GM11168 (cell line): ENCODE results near the gene TMEM121B.

Source experiments
- in situ Hi-C: fragments of 300-500 bp; cut with MboI; formaldehyde crosslinking; loops from one replicate; pipeline ENCODE4 v1.12.0; 2022; ENCODE audit warnings: low sequenced_read_pairs; ENCODE audit not compliant: unreplicated experiment

Gene TMEM121B

GRCh38 chr22:17097062-17097461, 24.1 kb downstream of the TMEM121B start:
- in situ Hi-C loops = no loop called here

GRCh38 chr22:17096071-17096470, 25.1 kb downstream of the TMEM121B start:
- in situ Hi-C loops = no loop called here

- in situ Hi-C loops = no loop called here
Measured at GRCh38 chr22:17095538-17095937, 25.6 kb downstream of the TMEM121B start.

- in situ Hi-C loops = no loop called here
Measured at GRCh38 chr22:17093081-17093480, 28.1 kb downstream of the TMEM121B start.

GRCh38 chr22:17091851-17092250, 29.3 kb downstream of the TMEM121B start:
- in situ Hi-C loops = no loop called here

- in situ Hi-C loops = no loop called here
Measured at GRCh38 chr22:17090550-17090949, 30.6 kb downstream of the TMEM121B start.

GRCh38 chr22:17087498-17088131, 33.5 kb downstream of the TMEM121B start:
- in situ Hi-C loops = no loop called here

- in situ Hi-C loops = no loop called here
Measured at GRCh38 chr22:17086788-17087497, 34.2 kb downstream of the TMEM121B start.

- in situ Hi-C loops = no loop called here
Measured at GRCh38 chr22:17086296-17086695, 34.9 kb downstream of the TMEM121B start.

GRCh38 chr22:17085277-17086181, 35.6 kb downstream of the TMEM121B start:
- in situ Hi-C loops = no loop called here

GRCh38 chr22:17084554-17085276, 36.4 kb downstream of the TMEM121B start, which contains the start of gene IL17RA:
Gene IL17RA, plus strand, starts transcription at chr22:17085000. Its CDS starts 92 bp downstream, at chr22:17085092.
- in situ Hi-C loops = no loop called here

GRCh38 chr22:17083811-17084441, 37.2 kb downstream of the TMEM121B start:
- in situ Hi-C loops = no loop called here

GRCh38 chr22:17083255-17083654, 37.9 kb downstream of the TMEM121B start:
- in situ Hi-C loops = no loop called here

GRCh38 chr22:17079572-17079971, 41.6 kb downstream of the TMEM121B start:
- in situ Hi-C loops = loop anchor here (10.0 kb wide), 1 partner anchor 425 kb away; no protein-coding TSS in a partner anchor

GRCh38 chr22:17077255-17077654, 43.9 kb downstream of the TMEM121B start:
- in situ Hi-C loops = loop anchor here (10.0 kb wide), 1 partner anchor 428 kb away; no protein-coding TSS in a partner anchor

- in situ Hi-C loops = loop anchor here (10.0 kb wide), 1 partner anchor 430 kb away; no protein-coding TSS in a partner anchor
Measured at GRCh38 chr22:17074648-17075002, 46.5 kb downstream of the TMEM121B start.

- in situ Hi-C loops = loop anchor here (10.0 kb wide), 1 partner anchor 432 kb away; no protein-coding TSS in a partner anchor
Measured at GRCh38 chr22:17072877-17073276, 48.3 kb downstream of the TMEM121B start.
